GM12878 (cell line): ENCODE results near the gene KCNK7. TPM values are rescaled to one million over a fixed set of nuclear protein-coding genes. Genes with fewer than 3 reads are reported as not detected.
A peak's percentile ranks its signal among the peaks of the same experiment; 100 is the strongest.

ENCODE experiments used
- BACH1 ChIP-seq: fragments of 450-650 bp; IDR thresholded peaks from 2 replicates; pipeline ENCODE4 v1.6.1; 2017; ENCODE audit warnings: mild to moderate bottlenecking, borderline replicate concordance
- BCL11A ChIP-seq: IDR thresholded peaks from 2 replicates; pipeline ENCODE4 v1.6.1; 2011; ENCODE audit warnings: low read depth, low read length
- BHLHE40 ChIP-seq, 2 experiments: fragments of 450-650 bp in 1 of 2; IDR thresholded peaks; 2 replicates each; pipeline ENCODE4 v1.6.1; 2011 to 2017; ENCODE audit warnings: low read depth in 2 of 2, borderline replicate concordance in 1 of 2, improper control_type of control experiment in 1 of 2, low read length in 1 of 2, mild to moderate bottlenecking in 1 of 2
- BRCA1 ChIP-seq: IDR thresholded peaks from 2 replicates; pipeline ENCODE4 v1.6.1; 2011; ENCODE audit warnings: low read depth, low read length, improper control_type of control experiment
- CBX3 ChIP-seq: fragments of 200-600 bp; sonication (generic); IDR thresholded peaks from 2 replicates; pipeline ENCODE4 v1.6.1; 2016; ENCODE audit warnings: low read depth, borderline replicate concordance
- CHD2 ChIP-seq: IDR thresholded peaks from 2 replicates; pipeline ENCODE4 v1.6.1; 2011; ENCODE audit warnings: low read depth, low read length, improper control_type of control experiment, borderline replicate concordance
- CHD4 ChIP-seq: fragments of 200-600 bp; sonication (generic); IDR thresholded peaks from 2 replicates; pipeline ENCODE4 v1.6.1; 2016; ENCODE audit warnings: mild to moderate bottlenecking
- HCFC1 ChIP-seq: fragments of 150-350 bp; IDR thresholded peaks from 2 replicates; pipeline ENCODE4 v1.6.1; 2014; ENCODE audit warnings: low read length
- HDAC2 ChIP-seq: fragments of 200-600 bp; sonication (generic); IDR thresholded peaks from 2 replicates; pipeline ENCODE4 v1.6.1; 2017
- MEF2A ChIP-seq: IDR thresholded peaks from 2 replicates; pipeline ENCODE4 v1.6.1; 2011; ENCODE audit warnings: low read depth, mild to moderate bottlenecking, low read length, moderate library complexity; ENCODE audit not compliant: insufficient read depth
- MEF2B ChIP-seq: fragments of 450-650 bp; IDR thresholded peaks from 2 replicates; pipeline ENCODE4 v1.6.1; 2018; ENCODE audit warnings: mild to moderate bottlenecking, moderate library complexity; ENCODE audit not compliant: partially characterized antibody, poor library complexity, severe bottlenecking
- NFXL1 ChIP-seq: fragments of 450-650 bp; IDR thresholded peaks from 2 replicates; pipeline ENCODE4 v1.6.1; 2017; ENCODE audit warnings: antibody characterized with exemption, mild to moderate bottlenecking, borderline replicate concordance
- NR2C2 ChIP-seq: IDR thresholded peaks from 2 replicates; pipeline ENCODE4 v1.6.1; 2011; ENCODE audit warnings: borderline replicate concordance, low read depth; ENCODE audit not compliant: control insufficient read depth, insufficient read length
- POLR2AphosphoS2 ChIP-seq: IDR thresholded peaks from 2 replicates; pipeline ENCODE4 v1.6.1; 2011; ENCODE audit warnings: low read depth, mild to moderate bottlenecking, low read length, improper control_type of control experiment, moderate library complexity
- RAD51 ChIP-seq: fragments of 450-650 bp; IDR thresholded peaks from 2 replicates; pipeline ENCODE4 v1.6.1; 2016; ENCODE audit warnings: moderate library complexity, mild to moderate bottlenecking, inconsistent platforms
- RUNX3 ChIP-seq: IDR thresholded peaks from 2 replicates; pipeline ENCODE4 v1.6.1; 2012; ENCODE audit warnings: low read length, inconsistent platforms
- SMAD5 ChIP-seq: IDR thresholded peaks from 2 replicates; pipeline ENCODE4 v1.6.1; 2016; ENCODE audit warnings: antibody characterized with exemption, low read depth
- SREBF2 ChIP-seq: IDR thresholded peaks from 2 replicates; pipeline ENCODE4 v1.6.1; 2012; ENCODE audit warnings: mild to moderate bottlenecking, low read length
- STAT3 ChIP-seq: IDR thresholded peaks from 2 replicates; pipeline ENCODE4 v1.6.1; 2011; ENCODE audit warnings: low read depth, low read length, improper control_type of control experiment
- SUZ12 ChIP-seq: fragments of 200-600 bp; sonication (generic); IDR thresholded peaks from one replicate; pipeline ENCODE4 v1.6.1; 2018; ENCODE audit warnings: antibody characterized with exemption, mild to moderate bottlenecking; ENCODE audit not compliant: unreplicated experiment
- TBL1XR1 ChIP-seq: IDR thresholded peaks from 2 replicates; pipeline ENCODE4 v1.6.1; 2012; ENCODE audit warnings: low read depth, low read length, improper control_type of control experiment
- TCF12 ChIP-seq: IDR thresholded peaks from 2 replicates; pipeline ENCODE4 v1.6.1; 2011; ENCODE audit warnings: low read depth, mild to moderate bottlenecking, low read length
- ZNF24 ChIP-seq: fragments of 450-650 bp; IDR thresholded peaks from 2 replicates; pipeline ENCODE4 v1.6.1; 2017; ENCODE audit warnings: antibody characterized with exemption, mild to moderate bottlenecking
- ZNF274 ChIP-seq: IDR thresholded peaks from one replicate; pipeline ENCODE4 v1.8.0; 2011; ENCODE audit not compliant: insufficient read length, insufficient read depth
- ZNF384 ChIP-seq: IDR thresholded peaks from 2 replicates; pipeline ENCODE4 v1.6.1; 2012; ENCODE audit warnings: low read depth, mild to moderate bottlenecking, low read length, improper control_type of control experiment, borderline replicate concordance
- ZNF687 ChIP-seq: fragments of 450-650 bp; IDR thresholded peaks from 2 replicates; pipeline ENCODE4 v1.6.1; 2017; ENCODE audit warnings: mild to moderate bottlenecking, moderate library complexity
- polyA plus RNA-seq, 11 experiments: library from polyadenylated mRNA; depleted of rRNA in 4 of 11; unstranded in 6 of 11; stranded (reverse) in 5 of 11; fragments of >200 nt; fragmentation: Nextera tagmentation in 4 of 11; fragmentation: Illumina TruSeq in 1 of 11; extraction: Ambion mirVana in 4 of 11; extraction: Trizol in 1 of 11; gene quantifications; 1 replicate in 1 of 11; 2 replicates in 10 of 11; pipeline versions ENCODE4 v1.2.1 to v1.2.3, GENCODE V29; 2011 to 2016; ENCODE audit warnings: inconsistent platforms in 2 of 11, missing spikeins in 2 of 11, low read depth in 1 of 11
- total RNA-seq, 4 experiments: library from RNA; depleted of rRNA in 3 of 4; stranded (reverse); fragments of >200 nt in 3 of 4; fragmentation: Illumina TruSeq in 1 of 4; extraction: Trizol in 1 of 4; gene quantifications; 2 replicates each; pipeline versions ENCODE4 v1.2.1 to v1.2.3, GENCODE V29; 2013 to 2021
- TF ChIP-seq, protein P1 (sequence below): fragments of 450-650 bp; IDR thresholded peaks from 2 replicates; pipeline ENCODE4 v1.6.1; 2017; ENCODE audit warnings: mild to moderate bottlenecking, low read depth, inconsistent platforms; ENCODE audit not compliant: poor library complexity, severe bottlenecking

KCNK7 gene
- total and polyA plus RNA-seq, 10 of the 15 experiments (the other 5 are each of a cell fraction or from before 2014, with no cell fraction given): 0.11 to 0.54 (median 0.23) TPM; not detected in 7

DNA sequence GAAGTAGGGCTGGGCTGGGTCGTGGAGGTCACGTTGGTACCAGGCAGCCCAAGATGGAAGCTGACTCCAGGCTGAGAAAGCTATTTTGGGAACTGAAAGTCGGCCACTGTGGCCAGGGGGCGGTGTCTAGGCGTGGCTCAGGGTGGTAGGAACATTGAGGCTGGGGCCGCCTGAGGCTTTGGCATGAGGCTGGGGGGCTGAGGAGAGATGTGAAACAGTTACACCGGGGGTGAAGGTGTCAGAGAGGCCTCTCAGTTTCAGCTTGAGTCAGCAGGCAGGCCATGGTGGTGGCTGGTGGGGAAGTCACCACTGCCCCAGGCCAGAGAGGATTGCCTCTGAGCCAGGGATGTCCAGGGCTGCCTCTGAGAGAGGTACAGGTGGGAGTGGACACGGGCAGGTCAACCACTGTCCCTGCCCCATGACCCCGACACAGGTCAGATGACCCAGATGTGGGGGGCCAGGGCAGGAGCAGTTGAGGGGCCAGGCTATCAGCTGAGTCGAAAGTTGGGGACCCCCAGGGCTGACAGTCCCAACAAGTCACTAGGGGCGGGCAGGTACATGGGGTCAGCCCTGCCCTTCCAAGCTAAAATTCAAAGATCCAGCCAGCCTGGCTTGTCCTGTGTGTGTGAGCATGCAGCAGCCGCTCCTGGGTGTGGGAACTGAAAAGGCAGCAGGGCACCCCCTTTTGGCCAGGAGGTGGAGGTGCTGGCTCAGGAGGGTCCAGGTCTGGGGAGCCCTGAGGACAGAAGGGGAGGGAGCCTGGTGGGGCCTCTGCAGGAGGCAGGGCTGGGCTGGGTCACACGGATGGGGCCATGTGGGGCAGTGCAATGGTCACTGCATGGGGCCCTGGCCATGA lies 7.2 kb downstream of the KCNK7 start (continued):
- TF ChIP-seq ZNF384: no peak
- no peak for TF ChIP-seq NR2C2
- TF ChIP-seq ZNF687: no peak; the same call in 1 of the 2 replicates
- TF ChIP-seq, protein P1, sequence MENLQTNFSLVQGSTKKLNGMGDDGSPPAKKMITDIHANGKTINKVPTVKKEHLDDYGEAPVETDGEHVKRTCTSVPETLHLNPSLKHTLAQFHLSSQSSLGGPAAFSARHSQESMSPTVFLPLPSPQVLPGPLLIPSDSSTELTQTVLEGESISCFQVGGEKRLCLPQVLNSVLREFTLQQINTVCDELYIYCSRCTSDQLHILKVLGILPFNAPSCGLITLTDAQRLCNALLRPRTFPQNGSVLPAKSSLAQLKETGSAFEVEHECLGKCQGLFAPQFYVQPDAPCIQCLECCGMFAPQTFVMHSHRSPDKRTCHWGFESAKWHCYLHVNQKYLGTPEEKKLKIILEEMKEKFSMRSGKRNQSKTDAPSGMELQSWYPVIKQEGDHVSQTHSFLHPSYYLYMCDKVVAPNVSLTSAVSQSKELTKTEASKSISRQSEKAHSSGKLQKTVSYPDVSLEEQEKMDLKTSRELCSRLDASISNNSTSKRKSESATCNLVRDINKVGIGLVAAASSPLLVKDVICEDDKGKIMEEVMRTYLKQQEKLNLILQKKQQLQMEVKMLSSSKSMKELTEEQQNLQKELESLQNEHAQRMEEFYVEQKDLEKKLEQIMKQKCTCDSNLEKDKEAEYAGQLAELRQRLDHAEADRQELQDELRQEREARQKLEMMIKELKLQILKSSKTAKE: peak; percentile 96
- TF ChIP-seq RAD51: peak; percentile 55; the same call in 1 of the 2 replicates
- TF ChIP-seq SUZ12: no peak
- no peak for TF ChIP-seq NFXL1
- peak; percentile 92 for TF ChIP-seq RUNX3
- TF ChIP-seq TCF12: peak; percentile 54; the same call in 1 of the 2 replicates
- no peak for TF ChIP-seq ZNF274
- peak; percentile 77; the same call in 1 of the 2 replicates for TF ChIP-seq TBL1XR1
- peak; percentile 97 for TF ChIP-seq MEF2B
- peak; percentile 68 to 88 for TF ChIP-seq BHLHE40 (IDR thresholded peaks at IDR 0.05; ENCODE audit: borderline replicate concordance in 1 of 2, low read depth in 2 of 2, low read length in 1 of 2)
- no peak for TF ChIP-seq HCFC1
- TF ChIP-seq HDAC2: no peak
- TF ChIP-seq CHD4: no peak
- TF ChIP-seq POLR2AphosphoS2: no peak
- peak; percentile 83 for TF ChIP-seq BCL11A
- no peak for TF ChIP-seq SMAD5
- TF ChIP-seq BACH1: peak; percentile 90; the same call in 1 of the 2 replicates
- TF ChIP-seq MEF2A: peak; percentile 98
- no peak for TF ChIP-seq STAT3
- no peak for TF ChIP-seq CBX3
- no peak for TF ChIP-seq SREBF2
- TF ChIP-seq ZNF24: no peak
- no peak; the same call in 1 of the 2 replicates for TF ChIP-seq CHD2
- no peak for TF ChIP-seq BRCA1
